Fibroblast of lung (primary cell): Measurements from ENCODE around the gene NR2F1-AS1.

ENCODE experiments used
- CTCF ChIP-seq, 2 donors: IDR thresholded peaks in 1 of 2; conservative IDR thresholded peaks in 1 of 2; 1 replicate in 1 of 2; 2 replicates in 1 of 2; pipeline ENCODE4 v1.5.1; 2011 to 2012; ENCODE audit warnings: low read length in 2 of 2, control low read depth in 1 of 2, inconsistent platforms in 1 of 2, low read depth in 1 of 2, mild to moderate bottlenecking in 1 of 2
- EZH2 ChIP-seq: IDR thresholded peaks from 2 replicates; pipeline ENCODE4 v1.5.1; 2012; ENCODE audit warnings: low read length, control low read depth, mild to moderate bottlenecking; ENCODE audit errors: missing control alignments

DNA sequence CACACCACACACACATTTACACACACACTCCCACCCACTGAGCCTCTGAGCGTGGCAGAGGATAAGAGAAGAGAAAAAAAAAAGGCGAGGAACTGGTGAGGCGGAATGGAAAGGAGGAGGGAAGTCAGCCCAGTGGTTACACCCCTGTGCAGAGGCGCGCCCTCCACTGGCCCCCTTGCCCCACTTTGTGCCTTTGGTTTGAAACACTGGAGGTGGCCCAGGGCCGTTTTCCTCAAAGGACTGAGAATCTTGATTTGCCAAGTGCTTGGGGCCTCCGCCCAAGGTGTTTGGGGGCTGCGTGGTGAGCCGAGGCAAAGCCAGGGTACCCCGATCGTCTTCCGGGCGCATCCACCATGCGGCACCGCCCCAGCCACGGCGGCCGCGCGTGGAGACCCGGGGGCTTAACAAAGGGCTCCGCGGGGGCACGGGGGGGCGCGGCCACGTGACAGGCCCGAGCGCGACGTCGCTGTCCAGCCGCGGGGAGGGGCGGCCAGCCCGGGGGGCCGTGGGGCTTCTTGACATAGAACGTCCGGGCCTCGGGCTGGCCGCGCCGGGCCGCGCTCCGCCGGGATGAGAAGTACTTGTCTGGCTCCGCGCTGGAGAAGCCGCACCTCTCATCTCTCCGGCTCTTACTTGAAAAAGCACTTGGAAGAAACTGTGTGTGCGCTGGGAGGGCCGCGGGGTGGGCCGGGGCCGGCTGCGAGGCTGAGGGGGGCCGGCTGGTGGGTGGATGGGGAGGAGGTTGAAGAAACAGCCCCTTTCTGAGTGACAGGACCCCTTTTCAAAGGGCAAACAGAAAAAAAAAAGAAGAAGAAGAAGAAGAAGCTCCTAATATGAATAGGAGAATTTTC is 23.0 kb upstream of the NR2F1-AS1 start:
- TF ChIP-seq CTCF (conservative IDR thresholded peaks at IDR 0.05 in 1 of 2, IDR thresholded peaks at IDR 0.05 in 1 of 2; ENCODE audit: low read depth in 1 of 2, low read length in 2 of 2) (no peak), EZH2 (no peak)
